Activated B cell treated with CpG ODN at 0.5 μM for 24 hours (primary cell): Measurements from ENCODE around the gene PUDP. TPM values are rescaled to one million over a fixed set of nuclear protein-coding genes. Genes with fewer than 3 reads are reported as not detected.

ENCODE experiments used
- ATAC-seq: fragments of 200-7000 bp; cut with Tn5 transposase; one replicate; pipeline ENCODE4 v1.10.0; 2021; ENCODE audit warnings: low read depth, mild to moderate bottlenecking, moderate library complexity
- CTCF ChIA-PET: fragments of 350-600 bp; sonication (Branson Sonifier 250); formaldehyde crosslinking; loops from one replicate; lab custom pipeline; 2021; ENCODE audit warnings: antibody characterized with exemption; lab: Charles Lee
- POLR2A ChIA-PET: fragments of 350-600 bp; sonication (Branson Sonifier 250); formaldehyde crosslinking; loops from one replicate; lab custom pipeline; 2021; ENCODE audit warnings: antibody characterized with exemption; lab: Charles Lee
- DNase-seq: peaks from one replicate; pipeline ENCODE4 v3.0.0; 2022
- H3K27ac Mint-ChIP-seq: one replicate; pipeline ENCODE4 v1.8.0; 2020; ENCODE audit warnings: mixed read lengths
- H3K27me3 Mint-ChIP-seq: one replicate; pipeline ENCODE4 v1.8.0; 2021; ENCODE audit warnings: mixed read lengths
- H3K36me3 Mint-ChIP-seq: one replicate; pipeline ENCODE4 v1.8.0; 2021; ENCODE audit warnings: low read depth, mixed read lengths
- H3K4me1 Mint-ChIP-seq: one replicate; pipeline ENCODE4 v1.8.0; 2021; ENCODE audit warnings: mixed read lengths
- H3K4me3 Mint-ChIP-seq: one replicate; pipeline ENCODE4 v1.8.0; 2020; ENCODE audit warnings: mild to moderate bottlenecking, mixed read lengths
- H3K9me3 Mint-ChIP-seq: one replicate; pipeline ENCODE4 v1.8.0; 2020; ENCODE audit warnings: mixed read lengths
- CTCF ChIP-seq: fragments of 200-600 bp; IDR thresholded peaks from one replicate; pipeline ENCODE4 v1.8.0; 2022; ENCODE audit warnings: antibody characterized with exemption, mild to moderate bottlenecking
- intact Hi-C: fragments of 100-400 bp; cut with micrococcal nuclease; formaldehyde crosslinking; loops from one replicate; pipeline ENCODE4 v1.15.1; 2024
- total RNA-seq: library from RNA; stranded (reverse); gene quantifications from 2 replicates; pipeline ENCODE4 v1.2.3, GENCODE V29; 2022

Gene PUDP
- total RNA-seq, 1 donor from 2014 or later: 14.0 TPM

GRCh38 chrX:7156879-7157278, 8.9 kb upstream of the PUDP start:
- Mint-ChIP-seq H3K9me3 (no peaks in the 10 kb centered on the region), H3K4me1 (no peaks in the 10 kb centered on the region), H3K4me3 (no peak overlapping the region), H3K27me3 (no peaks in the 10 kb centered on the region), H3K36me3 (peaks cover 1% of the 10 kb centered on the region), H3K27ac (no peak overlapping the region)
- DNase-seq: no peak
- TF ChIP-seq CTCF: no peak
- ChIA-PET POLR2A (no interaction called here), CTCF (no interaction called here)
- ATAC-seq: no peak
- intact Hi-C loops: no loop called here

- Mint-ChIP-seq H3K27me3 (no peaks in the 10 kb centered on the region), H3K9me3 (no peaks in the 10 kb centered on the region), H3K27ac (no peak overlapping the region), H3K4me3 (no peak overlapping the region), H3K4me1 (no peaks in the 10 kb centered on the region), H3K36me3 (peaks cover 1% of the 10 kb centered on the region)
- POLR2A ChIA-PET: no interaction called here
- DNase-seq (no peak), ATAC-seq (no peak)
- CTCF ChIA-PET: no interaction called here
- intact Hi-C loops: no loop called here
- TF ChIP-seq CTCF: no peak
Measured at GRCh38 chrX:7155163-7155562, 7.2 kb upstream of the PUDP start.

GRCh38 chrX:7154041-7154597, 6.2 kb upstream of the PUDP start:
- Mint-ChIP-seq H3K27ac (no peak overlapping the region), H3K4me3 (no peak overlapping the region), H3K27me3 (no peaks in the 10 kb centered on the region), H3K4me1 (no peaks in the 10 kb centered on the region), H3K9me3 (no peaks in the 10 kb centered on the region), H3K36me3 (peaks cover 1% of the 10 kb centered on the region)
- TF ChIP-seq CTCF: no peak
- no peak for DNase-seq
- CTCF ChIA-PET: no interaction called here
- ATAC-seq: no peak
- intact Hi-C loops: no loop called here
- POLR2A ChIA-PET: no interaction called here

- Mint-ChIP-seq H3K9me3 (no peaks in the 10 kb centered on the region), H3K36me3 (no peaks in the 10 kb centered on the region), H3K27ac (no peak overlapping the region), H3K4me1 (no peaks in the 10 kb centered on the region), H3K4me3 (no peak overlapping the region), H3K27me3 (no peaks in the 10 kb centered on the region)
- ATAC-seq: no peak
- CTCF ChIA-PET: no interaction called here
- no peak for DNase-seq
- intact Hi-C loops: no loop called here
- POLR2A ChIA-PET: no interaction called here
- no peak for TF ChIP-seq CTCF
Measured at GRCh38 chrX:7153231-7153630, 5.3 kb upstream of the PUDP start.

- Mint-ChIP-seq H3K27ac (no peak overlapping the region), H3K36me3 (no peaks in the 10 kb centered on the region), H3K9me3 (no peaks in the 10 kb centered on the region), H3K4me3 (no peak overlapping the region), H3K27me3 (no peaks in the 10 kb centered on the region), H3K4me1 (peaks cover 9% of the 10 kb centered on the region)
- ChIA-PET CTCF (no interaction called here), POLR2A (no interaction called here)
- ATAC-seq: no peak
- TF ChIP-seq CTCF: no peak
- DNase-seq: no peak
- intact Hi-C loops: loop anchor here (2.0 kb wide), 1 partner anchor 39 kb away; no protein-coding TSS in a partner anchor
Measured at GRCh38 chrX:7149411-7149810, 1.5 kb upstream of the PUDP start.
